DND-41 (cell line): ENCODE data around the gene JAK1.

ENCODE experiments used
- ATAC-seq: fragments of 200-7000 bp; cut with Tn5 transposase; 3 replicates; pipeline ENCODE4 v1.9.1; 2021; ENCODE audit warnings: low read depth; ENCODE audit not compliant: insufficient read depth
- DNase-seq: peaks from one replicate; pipeline ENCODE4 v3.0.0-alpha.2; 2020
- H2AFZ ChIP-seq: 2 replicates; pipeline ENCODE4 v1.6.0; 2012; ENCODE audit warnings: low read depth, low read length
- H3K27ac ChIP-seq: 2 replicates; pipeline ENCODE4 v1.5.1; 2012; ENCODE audit warnings: low read length, inconsistent platforms
- H3K27me3 ChIP-seq: fragments of 200-600 bp; sonication (generic); 2 replicates; pipeline ENCODE4 v1.6.0; 2012; ENCODE audit warnings: low read length, mild to moderate bottlenecking, inconsistent platforms; ENCODE audit not compliant: insufficient read depth, poor library complexity
- H3K36me3 ChIP-seq: 2 replicates; pipeline ENCODE4 v1.5.1; 2012; ENCODE audit warnings: low read length, inconsistent platforms; ENCODE audit not compliant: insufficient read depth
- H3K4me1 ChIP-seq: 2 replicates; pipeline ENCODE4 v1.5.1; 2012; ENCODE audit warnings: mild to moderate bottlenecking, low read length; ENCODE audit not compliant: insufficient read depth
- H3K4me2 ChIP-seq: 2 replicates; pipeline ENCODE4 v1.6.0; 2012; ENCODE audit warnings: mild to moderate bottlenecking, moderate library complexity, low read length, inconsistent platforms; ENCODE audit not compliant: insufficient read depth
- H3K4me3 ChIP-seq, 2 experiments: fragments of 200-600 bp in 1 of 2; shearing (Covaris generic) in 1 of 2; 2 replicates each; pipeline ENCODE4 v1.5.1; 2012 to 2016; ENCODE audit warnings: inconsistent platforms in 2 of 2, low read length in 2 of 2, mild to moderate bottlenecking in 2 of 2, low read depth in 1 of 2, moderate library complexity in 1 of 2
- H3K79me2 ChIP-seq: 2 replicates; pipeline ENCODE4 v1.6.0; 2012; ENCODE audit warnings: low read length, inconsistent platforms; ENCODE audit not compliant: insufficient read depth
- H3K9ac ChIP-seq: 2 replicates; pipeline ENCODE4 v1.6.0; 2012; ENCODE audit warnings: low read depth, mild to moderate bottlenecking, inconsistent platforms, low read length, moderate library complexity
- H3K9me3 ChIP-seq: 2 replicates; pipeline ENCODE4 v1.5.1; 2012; ENCODE audit warnings: low read length, moderate library complexity, mild to moderate bottlenecking, inconsistent platforms; ENCODE audit not compliant: insufficient read depth, severe bottlenecking
- H4K20me1 ChIP-seq: 2 replicates; pipeline ENCODE4 v1.6.0; 2012; ENCODE audit warnings: low read length; ENCODE audit not compliant: insufficient read depth
- CTCF ChIP-seq: IDR thresholded peaks from 2 replicates; pipeline ENCODE4 v1.5.1; 2012; ENCODE audit warnings: borderline replicate concordance, low read length, moderate library complexity, mild to moderate bottlenecking; ENCODE audit not compliant: poor library complexity, severe bottlenecking; ENCODE audit errors: extremely low read depth
- EZH2 ChIP-seq: IDR thresholded peaks from 3 replicates; pipeline ENCODE4 v1.6.1; 2012; ENCODE audit warnings: borderline replicate concordance, low read depth, mild to moderate bottlenecking, moderate library complexity, low read length, inconsistent platforms; ENCODE audit not compliant: severe bottlenecking

Gene JAK1

GRCh38 chr1:64941461-64942117 is 24.8 kb downstream of the JAK1 start:
- no peak overlapping the region for H3K9ac ChIP-seq
- DNase-seq (no peak), ATAC-seq (no peak)
- no peaks in the 10 kb centered on the region for H3K9me3 ChIP-seq
- H3K27ac ChIP-seq, result no peak overlapping the region
- H3K4me2 ChIP-seq, result no peak overlapping the region
- H3K36me3 ChIP-seq, result no peaks in the 10 kb centered on the region
- no peaks in the 10 kb centered on the region for H3K4me1 ChIP-seq
- H3K79me2 ChIP-seq, result peaks cover 95% of the 10 kb centered on the region
- peaks cover 47% of the 10 kb centered on the region for H4K20me1 ChIP-seq
- no peaks in the 10 kb centered on the region for H3K27me3 ChIP-seq
- no peak for TF ChIP-seq CTCF
- no peak for TF ChIP-seq EZH2
- H2AFZ ChIP-seq, result no peak overlapping the region
- no peak overlapping the region for H3K4me3 ChIP-seq

- no peak overlapping the region for H3K4me2 ChIP-seq
- H3K9me3 ChIP-seq, result no peaks in the 10 kb centered on the region
- H3K4me1 ChIP-seq, result no peaks in the 10 kb centered on the region
- H2AFZ ChIP-seq, result no peak overlapping the region
- DNase-seq, result no peak
- no peak overlapping the region for H3K27ac ChIP-seq
- peaks cover 94% of the 10 kb centered on the region for H3K79me2 ChIP-seq
- ATAC-seq, result no peak
- no peak overlapping the region for H3K9ac ChIP-seq
- no peaks in the 10 kb centered on the region for H3K36me3 ChIP-seq
- no peak overlapping the region for H3K4me3 ChIP-seq
- H4K20me1 ChIP-seq, result peaks cover 48% of the 10 kb centered on the region
- TF ChIP-seq CTCF (no peak), EZH2 (no peak)
- H3K27me3 ChIP-seq, result no peaks in the 10 kb centered on the region
Measured at GRCh38 chr1:64940025-64940424, 26.3 kb downstream of the JAK1 start.

GRCh38 chr1:64938991-64939390 is 27.4 kb downstream of the JAK1 start:
- Histone ChIP-seq H3K27me3 (no peaks in the 10 kb centered on the region), H3K9ac (no peak overlapping the region), H4K20me1 (peaks cover 53% of the 10 kb centered on the region), H3K4me2 (no peak overlapping the region), H3K79me2 (peaks cover 95% of the 10 kb centered on the region), H3K27ac (no peak overlapping the region), H3K4me1 (no peaks in the 10 kb centered on the region), H2AFZ (no peak overlapping the region), H3K36me3 (no peaks in the 10 kb centered on the region), H3K4me3 (no peak overlapping the region), H3K9me3 (no peaks in the 10 kb centered on the region)
- no peak for ATAC-seq
- TF ChIP-seq EZH2 (no peak), CTCF (no peak)
- DNase-seq, result no peak
